Keratinocyte (primary cell): ENCODE measurements around the gene KRTAP5-10.

Source experiments
- EZH2 ChIP-seq: IDR thresholded peaks from one replicate; pipeline ENCODE4 v1.6.1; 2012; ENCODE audit warnings: inconsistent platforms, mild to moderate bottlenecking, low read length, moderate library complexity
- TF ChIP-seq, protein P1 (sequence below), 3 experiments: IDR thresholded peaks in 1 of 3; conservative IDR thresholded peaks in 1 of 3; optimal IDR thresholded peaks in 1 of 3; 2 replicates in 2 of 3; 3 replicates in 1 of 3; pipeline versions ENCODE3 to v1.5.1; 2011; ENCODE audit warnings: low read length in 3 of 3, mild to moderate bottlenecking in 3 of 3, moderate library complexity in 2 of 3, control low read depth in 1 of 3, inconsistent platforms in 1 of 3; ENCODE audit not compliant: insufficient read depth in 2 of 3; ENCODE audit errors: extremely low read depth in 1 of 3

DNA sequence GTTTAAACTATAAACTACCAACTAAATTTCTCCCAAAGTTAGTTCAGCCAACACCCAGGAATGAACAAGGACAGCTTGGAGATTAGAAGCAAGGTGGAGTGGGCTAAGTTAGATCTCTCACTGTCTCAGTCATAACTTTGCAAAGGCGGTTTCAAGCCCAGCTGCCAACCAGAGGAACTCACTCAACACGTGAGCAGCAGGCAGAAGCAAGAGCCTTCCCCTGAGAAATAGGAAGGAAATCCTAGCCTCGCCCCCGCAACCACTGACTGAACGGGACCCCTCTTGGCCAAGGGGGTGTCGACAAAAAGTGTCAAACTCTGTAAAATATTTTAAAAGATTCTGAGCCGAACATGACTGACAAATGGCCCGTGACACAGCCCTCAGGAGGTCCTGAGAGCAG, 21.5 kb upstream of the KRTAP5-10 start:
- TF ChIP-seq, protein P1, sequence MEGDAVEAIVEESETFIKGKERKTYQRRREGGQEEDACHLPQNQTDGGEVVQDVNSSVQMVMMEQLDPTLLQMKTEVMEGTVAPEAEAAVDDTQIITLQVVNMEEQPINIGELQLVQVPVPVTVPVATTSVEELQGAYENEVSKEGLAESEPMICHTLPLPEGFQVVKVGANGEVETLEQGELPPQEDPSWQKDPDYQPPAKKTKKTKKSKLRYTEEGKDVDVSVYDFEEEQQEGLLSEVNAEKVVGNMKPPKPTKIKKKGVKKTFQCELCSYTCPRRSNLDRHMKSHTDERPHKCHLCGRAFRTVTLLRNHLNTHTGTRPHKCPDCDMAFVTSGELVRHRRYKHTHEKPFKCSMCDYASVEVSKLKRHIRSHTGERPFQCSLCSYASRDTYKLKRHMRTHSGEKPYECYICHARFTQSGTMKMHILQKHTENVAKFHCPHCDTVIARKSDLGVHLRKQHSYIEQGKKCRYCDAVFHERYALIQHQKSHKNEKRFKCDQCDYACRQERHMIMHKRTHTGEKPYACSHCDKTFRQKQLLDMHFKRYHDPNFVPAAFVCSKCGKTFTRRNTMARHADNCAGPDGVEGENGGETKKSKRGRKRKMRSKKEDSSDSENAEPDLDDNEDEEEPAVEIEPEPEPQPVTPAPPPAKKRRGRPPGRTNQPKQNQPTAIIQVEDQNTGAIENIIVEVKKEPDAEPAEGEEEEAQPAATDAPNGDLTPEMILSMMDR (optimal IDR thresholded peaks at IDR 0.05 in 1 of 3, IDR thresholded peaks at IDR 0.05 in 1 of 3, conservative IDR thresholded peaks at IDR 0.05 in 1 of 3; ENCODE audit: extremely low read depth in 1 of 3, insufficient read depth in 2 of 3, low read length in 3 of 3), result no peak
- no peak for TF ChIP-seq EZH2
